Activated CD8-positive, alpha-beta memory T cell treated with anti-CD3 and anti-CD28 coated beads for 4 hours (primary cell): ENCODE measurements around the gene GOLT1A.
"Not testable (repeated sequence)": the region's sequence is repeated elsewhere in the genome, so short reads cannot be mapped to it uniquely, and the experiment has no call there.

ENCODE experiments used
- DNase-seq, 2 donors: peaks; one replicate each; pipeline ENCODE4 v3.0.0-alpha.2; 2020; ENCODE audit warnings: low read depth in 2 of 2

The GOLT1A gene

DNA sequence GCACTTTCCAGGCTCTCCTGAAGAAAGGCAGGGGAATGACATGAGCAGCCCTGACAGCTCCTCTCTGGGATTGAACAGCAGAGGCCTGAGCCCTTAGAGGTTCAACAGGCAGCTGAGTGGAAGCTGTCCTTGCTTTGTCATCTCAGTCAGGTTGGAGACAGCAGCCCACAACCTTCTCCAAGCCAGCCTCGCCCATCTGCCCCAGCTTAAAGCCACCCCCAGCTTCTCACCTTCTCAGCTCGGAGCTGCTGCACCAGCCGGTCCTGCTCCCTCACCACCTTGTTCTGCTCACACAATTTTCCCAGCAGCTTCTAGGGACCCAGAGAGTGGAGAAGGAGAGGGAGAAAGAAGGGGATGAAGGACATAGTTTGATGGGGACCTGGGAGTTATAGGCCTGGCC is 35.2 kb upstream of the GOLT1A start:
- DNase-seq, result no peak

DNA sequence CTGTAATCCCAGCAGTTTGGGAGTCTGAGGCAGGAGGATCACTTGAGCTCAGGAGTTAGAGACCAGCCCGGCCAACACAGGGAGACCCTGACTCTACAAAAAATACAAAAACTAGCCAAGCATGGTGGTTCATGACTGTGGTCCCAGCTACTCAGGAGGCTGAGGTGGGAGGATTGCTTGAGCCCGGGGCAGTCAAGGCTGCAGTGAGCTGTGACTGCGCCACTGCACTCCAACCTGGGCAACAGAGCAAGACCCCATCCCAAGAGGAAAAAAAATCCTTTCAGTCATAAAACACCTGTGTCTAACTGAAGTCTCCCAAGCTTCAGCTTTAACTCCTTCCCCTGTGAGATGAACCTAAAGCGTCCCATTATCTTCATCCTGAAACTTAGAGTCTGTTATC is 33.1 kb upstream of the GOLT1A start:
- DNase-seq, result no peak

DNA sequence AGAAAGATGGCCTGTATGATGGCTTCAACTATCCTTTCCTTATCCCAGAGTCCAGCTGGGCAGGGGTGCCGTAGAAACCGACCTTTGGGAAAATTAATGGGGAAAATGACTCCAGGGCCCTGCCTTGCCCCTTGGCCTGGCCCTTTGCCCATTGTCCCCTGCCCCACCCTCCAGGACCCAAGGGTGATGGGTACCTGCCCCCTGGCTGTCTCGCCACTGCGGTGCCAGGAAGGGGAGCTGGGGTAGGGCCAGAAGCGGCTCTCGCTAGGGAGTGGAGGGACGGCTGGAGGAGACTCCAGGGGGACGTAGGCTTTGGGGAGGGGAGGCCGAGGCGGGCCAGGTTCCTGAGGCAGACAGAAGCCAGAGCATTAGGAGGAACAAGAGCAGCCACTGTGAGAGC is 29.1 kb upstream of the GOLT1A start:
- DNase-seq, result no peak

DNA sequence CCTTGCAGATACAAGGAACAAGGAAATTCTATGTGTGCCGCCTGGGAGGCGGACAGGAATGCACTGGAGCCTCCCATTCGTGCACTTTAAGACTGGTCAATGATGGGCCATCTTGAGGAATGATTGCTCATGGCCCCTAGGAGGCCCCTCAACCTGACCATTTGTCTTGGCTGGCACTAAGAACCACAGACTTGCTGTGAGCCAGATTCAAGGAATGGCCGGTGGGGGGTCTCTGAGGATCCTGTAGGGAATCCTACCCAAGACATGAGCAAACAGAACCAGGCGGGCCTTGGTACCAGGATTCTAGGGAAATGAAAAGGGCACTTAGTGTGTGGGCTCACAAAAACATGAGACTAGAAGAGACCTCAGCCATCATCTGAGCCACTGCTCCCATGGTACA is 28.1 kb upstream of the GOLT1A start:
- DNase-seq, result no peak

DNA sequence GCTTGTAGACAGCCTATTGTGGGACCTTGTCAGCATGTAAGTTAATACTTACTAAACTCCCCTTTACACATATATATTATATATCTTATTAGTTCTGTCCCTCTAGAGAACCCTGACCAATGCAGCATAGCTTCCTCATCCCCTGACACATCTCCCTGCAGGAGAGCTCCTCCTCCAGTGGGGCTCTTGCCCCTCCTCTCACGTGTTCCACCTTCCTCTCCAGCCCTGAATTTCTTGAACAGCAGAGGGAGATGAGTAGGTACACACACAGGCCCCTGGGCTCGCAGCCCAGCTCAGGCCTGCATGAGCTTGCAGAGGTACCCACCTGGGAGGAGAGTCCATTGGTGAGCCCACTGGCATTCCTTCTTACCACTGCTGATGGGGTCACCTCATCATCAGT is 27.3 kb upstream of the GOLT1A start:
- no peak for DNase-seq

DNA sequence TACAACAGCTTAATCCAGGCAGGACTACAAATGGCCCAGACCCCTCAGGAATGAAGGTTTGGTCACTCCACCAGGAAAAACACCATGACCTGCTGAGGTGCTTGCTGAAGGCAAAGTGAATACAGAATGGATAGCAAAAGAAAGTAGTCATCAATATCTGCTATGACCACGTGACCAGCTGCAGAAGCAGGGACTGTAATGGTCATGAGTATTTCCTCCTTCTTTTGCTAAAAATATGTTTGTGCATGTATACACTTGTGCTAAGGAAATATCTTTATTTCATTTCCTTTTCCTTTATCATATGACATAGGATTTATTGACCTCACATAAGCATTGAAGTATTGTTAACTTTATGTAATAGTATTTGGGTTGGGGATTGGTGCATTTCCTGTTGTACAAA is 26.4 kb upstream of the GOLT1A start:
- no peak for DNase-seq

DNA sequence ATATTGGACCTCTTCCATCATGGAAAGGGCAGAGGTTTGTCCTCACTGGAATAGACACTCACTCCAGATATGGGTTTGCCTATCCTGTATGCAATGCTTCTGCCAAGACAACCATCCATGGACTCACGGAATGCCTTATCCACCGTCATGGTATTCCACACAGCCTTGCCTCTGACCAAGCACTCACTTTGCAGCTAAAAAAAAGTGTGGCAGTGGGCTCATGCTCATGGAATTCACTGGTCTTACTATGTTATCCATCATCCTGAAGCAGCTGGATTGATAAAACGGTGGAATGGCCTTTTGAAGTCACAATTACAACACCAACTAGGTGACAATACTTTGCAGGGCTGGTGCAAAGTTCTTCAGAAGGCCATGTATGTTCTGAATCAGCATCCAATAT is 25.6 kb upstream of the GOLT1A start:
- DNase-seq, result not testable (repeated sequence)

DNA sequence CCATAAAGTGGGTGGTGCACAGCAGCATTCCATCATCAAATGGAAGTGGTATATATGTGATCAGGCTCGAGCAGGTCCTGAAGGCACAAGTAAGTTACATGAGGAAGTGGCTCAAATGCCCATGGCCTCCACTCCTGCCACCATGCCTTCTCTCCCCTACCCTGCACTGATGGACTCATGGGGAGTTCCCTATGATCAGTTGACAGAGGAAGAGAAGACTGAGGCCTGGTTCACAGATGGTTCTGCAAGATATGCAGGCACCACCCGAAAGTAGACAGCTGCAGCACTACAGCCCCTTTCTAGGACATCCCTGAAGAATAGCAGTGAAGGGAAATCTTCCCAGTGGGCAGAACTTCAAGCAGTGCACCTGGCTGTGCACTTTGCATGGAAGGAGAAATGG is 24.7 kb upstream of the GOLT1A start:
- DNase-seq, result not testable (repeated sequence)

DNA sequence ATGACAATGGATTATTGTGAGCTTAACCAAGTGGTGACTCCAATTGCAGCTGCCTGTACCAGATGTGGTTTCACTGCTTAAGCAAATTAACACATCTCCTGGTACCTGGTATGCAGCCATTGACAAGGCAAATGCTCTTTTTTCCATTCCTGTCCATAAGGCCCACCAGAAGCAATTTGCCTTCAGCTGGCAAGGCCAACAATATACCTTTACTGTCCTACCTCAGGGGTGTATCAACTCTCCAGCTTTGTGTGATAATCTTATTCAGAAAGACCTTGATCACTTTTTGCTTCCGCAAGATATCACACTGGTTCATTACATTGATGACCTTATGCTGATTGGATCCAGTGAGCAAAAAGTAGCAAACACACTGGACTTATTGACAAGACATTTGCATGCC is 23.7 kb upstream of the GOLT1A start:
- not testable (repeated sequence) for DNase-seq

DNA sequence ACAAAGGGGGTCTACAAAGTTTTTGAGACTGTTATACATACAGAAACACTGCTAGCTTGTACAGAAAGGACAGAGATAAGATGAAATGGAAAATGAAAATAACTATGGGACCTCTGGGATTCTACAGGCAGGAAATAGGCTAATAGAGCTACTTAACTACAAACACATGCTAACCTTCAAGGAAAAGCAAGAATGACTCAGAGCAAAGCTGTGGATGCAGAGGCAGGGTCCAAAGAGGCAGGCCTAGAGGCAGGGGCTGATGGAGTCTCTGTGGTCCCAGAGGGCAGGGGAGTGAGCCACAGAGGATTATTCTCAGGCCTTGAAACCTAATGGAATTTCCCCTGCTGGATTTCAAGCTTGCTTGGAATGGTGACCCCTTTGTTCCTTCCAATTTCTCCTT is 18.7 kb upstream of the GOLT1A start:
- no peak for DNase-seq

DNA sequence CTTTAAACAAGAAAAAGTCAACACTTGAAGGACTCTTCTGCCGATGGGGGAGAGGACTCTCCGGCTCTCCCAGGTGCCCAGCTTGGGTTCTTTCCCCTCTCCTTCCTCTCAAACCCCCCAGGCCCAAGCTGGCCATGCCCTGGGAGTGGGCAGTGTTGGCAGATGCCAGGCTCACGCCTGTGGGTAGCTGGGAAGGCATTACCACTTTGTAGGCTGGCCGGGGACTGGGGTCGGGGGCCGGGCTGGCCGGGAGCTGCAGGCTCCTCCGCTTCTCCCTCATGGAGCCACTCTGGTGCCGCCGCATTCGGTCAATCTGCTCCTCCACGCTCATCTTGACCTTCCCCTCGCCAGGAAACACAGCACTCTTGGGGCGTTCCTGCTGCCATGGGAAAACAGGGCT is 16.4 kb upstream of the GOLT1A start:
- no peak for DNase-seq

DNA sequence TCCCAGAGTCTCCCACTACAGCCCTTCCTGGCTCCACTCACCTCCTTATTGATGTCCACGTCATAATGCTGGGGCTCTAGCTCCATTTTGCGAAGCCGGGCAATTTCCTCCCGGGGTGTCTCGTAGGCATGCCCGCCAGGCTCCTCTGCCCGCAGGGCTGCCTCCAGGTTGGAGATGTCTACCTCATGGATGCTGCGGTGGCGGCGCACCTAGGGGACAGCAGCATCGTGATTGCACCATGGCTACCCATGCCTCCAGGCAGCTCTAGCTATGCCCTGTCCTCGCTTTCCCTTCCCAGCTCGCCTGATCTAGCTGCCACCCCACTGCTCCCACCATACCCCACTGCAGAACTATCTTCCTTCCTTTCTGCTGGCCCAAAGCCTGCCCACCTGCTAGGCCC is 15.1 kb upstream of the GOLT1A start:
- DNase-seq, result no peak

DNA sequence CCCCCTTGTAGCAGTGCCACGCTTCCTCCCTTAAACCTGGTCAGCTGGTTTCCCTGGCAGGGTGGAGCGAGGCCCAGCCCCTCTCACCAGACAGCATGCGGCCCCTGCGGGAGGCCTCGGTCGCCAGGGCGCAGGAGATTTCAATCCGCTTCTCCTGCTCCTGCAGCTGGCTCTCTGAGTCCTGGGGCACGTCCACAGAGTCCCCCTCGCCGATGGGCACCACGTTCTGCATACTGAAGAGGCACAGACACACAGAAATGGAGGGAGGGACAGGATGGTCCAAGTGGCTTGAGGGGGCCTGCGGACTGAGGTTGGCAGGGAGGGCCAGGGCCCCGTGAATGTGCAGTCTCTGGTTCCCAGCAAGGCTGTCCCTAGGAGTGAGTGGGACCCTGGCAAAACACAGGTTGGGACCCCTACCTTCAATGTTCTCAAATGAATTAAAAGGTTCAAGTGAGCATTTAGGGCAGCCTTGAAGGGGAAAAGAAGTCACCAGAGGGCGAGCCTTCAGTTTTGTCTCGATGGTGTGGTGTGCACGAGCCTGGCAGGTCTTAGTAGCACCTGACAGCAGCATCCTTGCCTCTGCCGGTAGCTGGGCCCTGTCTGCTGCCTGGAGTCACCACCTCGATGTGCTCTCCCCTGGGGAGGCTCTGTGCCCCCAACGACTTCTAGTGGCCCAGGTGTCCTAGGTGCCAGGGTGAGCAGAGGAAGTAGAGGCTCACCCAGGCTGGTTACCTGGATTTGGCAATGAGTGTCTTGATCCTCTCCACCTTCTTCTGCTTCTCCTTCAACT is 14.4 kb upstream of the GOLT1A start:
- no peak for DNase-seq

DNA sequence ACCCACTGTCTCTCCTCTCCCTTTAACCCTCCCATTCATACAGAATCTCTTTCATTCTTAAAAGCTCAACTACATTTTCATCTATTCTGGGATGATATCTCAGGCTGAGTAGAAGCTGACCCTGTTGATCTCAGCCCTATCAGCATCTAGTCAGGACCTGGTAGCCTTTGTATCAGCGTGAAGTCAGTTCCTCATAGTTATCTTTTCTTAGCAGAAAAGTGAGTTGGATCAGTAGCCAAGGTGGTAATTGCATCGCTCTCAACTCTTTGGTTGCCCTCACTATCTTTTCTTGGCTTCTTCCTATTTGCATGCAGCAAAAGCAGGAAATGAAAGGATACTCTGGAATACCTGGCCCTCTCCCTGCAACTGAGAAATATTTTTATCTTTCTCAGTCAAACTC is 13.6 kb upstream of the GOLT1A start:
- no peak for DNase-seq

DNA sequence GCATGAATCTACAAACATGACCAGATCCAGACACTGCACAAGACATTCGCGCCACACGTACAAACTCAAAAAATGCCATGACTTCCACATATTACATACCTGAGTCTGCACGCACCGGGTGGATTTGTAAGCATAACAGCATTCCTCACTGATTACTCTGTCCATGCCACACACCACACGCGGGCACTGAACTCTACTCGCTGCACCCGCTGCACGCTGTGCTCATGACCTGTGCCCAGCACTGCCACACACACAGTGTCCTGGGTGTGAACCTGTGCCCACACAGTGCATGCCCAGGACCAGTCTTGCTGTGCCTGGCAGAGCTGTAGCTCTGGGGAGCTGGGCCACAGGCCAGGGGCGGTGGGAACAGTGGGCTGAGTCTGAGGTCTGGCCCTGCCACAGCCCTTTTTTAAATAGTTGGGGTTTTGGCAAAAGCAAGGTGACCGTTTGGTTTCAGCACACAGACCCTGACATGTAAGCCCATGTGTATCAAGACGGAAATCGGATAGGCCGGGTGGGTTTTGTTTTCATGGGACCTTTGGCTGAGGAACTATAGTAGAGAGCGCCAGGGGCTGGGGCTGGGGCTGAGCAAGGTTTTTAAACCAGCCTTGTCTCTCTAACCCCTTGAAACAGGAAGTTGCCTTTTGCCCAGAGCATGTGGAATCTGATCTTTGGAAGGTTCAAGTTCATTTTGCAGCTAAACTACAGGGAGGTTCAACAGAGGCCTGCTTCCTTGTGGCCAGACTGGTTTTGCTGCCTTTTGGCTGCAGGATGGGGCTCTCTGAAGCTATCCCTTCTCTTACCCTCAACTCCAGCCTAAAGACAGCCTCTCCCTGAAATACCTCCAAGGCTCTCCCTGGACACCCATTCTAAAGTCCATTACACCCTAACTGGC is 12.3 kb upstream of the GOLT1A start:
- DNase-seq, result no peak

DNA sequence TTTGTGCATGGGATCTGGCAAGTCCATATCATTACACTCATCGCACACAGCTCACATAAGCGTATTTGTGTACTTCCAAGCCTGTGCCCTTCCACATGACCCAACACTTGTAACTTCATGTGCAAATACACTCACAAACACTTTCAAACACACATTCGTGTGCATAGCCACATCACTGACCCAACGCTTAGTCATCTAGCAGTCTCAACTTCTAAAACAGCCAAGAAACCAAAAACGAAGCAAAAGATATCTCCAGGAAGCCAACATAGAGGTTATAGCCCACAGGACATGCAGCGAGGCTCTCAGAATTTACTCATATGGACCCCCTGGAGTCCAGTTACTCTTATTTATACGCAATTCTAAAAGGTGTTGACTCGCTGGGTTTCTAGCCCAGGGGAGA is 10.9 kb upstream of the GOLT1A start:
- DNase-seq, result no peak

DNA sequence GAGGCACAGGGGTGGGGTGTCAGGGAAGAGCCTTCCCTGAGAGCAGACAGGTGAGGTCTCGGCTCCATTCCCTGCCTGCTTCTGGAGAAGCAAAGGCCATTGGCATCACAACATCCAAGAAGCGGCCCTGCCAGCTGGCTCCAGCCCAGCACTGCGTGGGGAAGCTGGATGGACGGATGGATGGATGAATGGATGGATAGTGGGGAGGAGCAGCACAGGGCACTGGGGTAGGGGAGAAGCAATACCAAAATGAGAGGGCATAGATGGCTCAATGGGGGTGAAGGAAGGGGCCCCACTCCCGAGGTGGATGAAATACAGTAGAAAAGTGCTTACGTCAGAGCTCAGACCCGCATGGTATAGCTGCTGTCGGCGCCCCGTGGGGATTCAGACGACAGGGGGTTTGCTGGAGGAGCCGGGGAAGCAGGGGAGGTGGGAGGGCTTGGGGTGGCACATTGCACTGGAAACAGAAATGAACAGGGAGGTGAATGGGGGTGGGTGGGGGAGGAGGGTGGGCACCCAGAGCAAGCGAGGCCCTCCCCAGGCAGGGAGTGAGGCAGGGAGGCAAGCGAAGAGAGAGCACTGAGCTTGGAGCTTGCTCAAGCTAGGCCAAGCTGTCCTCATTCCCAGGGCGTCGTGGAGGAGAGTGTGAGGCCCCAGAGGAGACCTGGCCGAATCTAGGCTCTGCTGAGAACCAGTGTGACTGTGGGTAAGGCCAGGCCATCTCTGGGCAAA is 9.5 kb upstream of the GOLT1A start:
- DNase-seq, result no peak

DNA sequence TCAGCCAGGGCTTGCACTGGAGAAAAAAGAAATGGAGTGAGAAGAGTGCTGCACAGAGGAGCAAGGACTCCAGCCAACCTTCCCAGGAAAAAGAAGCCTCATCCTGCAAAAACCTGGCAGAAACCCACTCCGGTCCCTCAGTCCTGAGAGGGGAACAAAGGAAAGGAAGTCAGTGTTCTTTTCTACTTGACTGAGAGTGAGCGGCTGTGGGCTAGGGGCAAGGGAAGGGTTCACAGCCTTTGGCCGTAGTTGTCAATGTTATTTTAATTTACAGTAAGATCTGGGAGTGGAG is 8.9 kb upstream of the GOLT1A start:
- no peak for DNase-seq

DNA sequence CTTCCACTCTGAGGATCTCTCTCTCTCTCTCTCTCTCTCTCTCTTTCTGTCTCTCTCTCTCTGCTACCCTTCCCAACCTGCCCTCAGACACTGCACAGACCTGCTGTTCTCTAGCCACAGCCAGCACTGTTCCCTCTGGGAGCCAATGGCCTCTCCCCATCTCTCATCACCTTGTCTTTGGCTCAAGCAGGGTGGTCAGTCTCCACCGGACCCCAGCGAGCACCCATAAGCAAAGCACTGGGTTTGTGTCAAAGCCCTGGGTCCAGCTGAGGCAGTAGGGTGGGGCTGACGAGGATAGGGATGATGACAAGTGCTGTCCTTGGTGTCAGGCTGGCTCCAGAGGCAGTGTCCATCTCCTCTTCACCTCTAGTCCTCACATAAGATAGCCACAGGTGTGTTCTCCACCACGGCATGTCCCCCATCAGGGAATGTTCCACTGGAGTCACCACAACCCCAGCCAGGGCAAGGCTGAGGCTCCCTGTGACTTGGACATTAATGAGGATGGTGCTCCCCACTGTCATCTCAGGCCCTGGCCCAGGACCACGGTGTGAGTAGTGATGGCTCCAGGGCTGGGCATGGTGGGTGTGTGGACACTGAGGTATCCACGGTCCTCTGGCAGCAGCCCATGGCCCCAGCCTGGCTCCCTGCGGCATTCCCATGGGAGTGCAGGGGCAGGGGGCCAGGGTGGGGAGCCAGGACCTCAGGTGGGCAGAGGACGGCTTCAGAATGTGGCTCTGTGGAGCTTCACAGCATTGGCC is 8.4 kb upstream of the GOLT1A start:
- DNase-seq, result no peak

DNA sequence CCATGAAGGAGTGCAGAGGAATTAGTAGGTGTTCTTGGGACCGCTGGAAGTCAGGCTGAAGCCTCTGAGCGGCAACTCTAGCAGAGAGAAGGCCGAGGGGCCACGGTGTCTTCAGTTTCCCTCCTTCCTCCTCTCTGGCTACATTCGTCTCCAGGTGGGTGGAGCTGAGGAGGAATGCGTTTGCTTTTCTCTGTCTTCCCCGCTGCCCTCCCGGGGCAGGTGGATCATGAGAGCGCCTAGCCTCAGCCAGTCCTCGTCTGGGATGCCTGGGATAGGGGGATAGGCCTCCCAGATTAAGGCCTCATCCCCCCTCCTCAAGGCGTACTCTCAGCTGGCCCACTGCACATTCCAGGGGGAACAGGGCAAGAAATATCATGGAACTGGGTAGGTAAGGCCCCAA is 7.5 kb upstream of the GOLT1A start:
- no peak for DNase-seq

DNA sequence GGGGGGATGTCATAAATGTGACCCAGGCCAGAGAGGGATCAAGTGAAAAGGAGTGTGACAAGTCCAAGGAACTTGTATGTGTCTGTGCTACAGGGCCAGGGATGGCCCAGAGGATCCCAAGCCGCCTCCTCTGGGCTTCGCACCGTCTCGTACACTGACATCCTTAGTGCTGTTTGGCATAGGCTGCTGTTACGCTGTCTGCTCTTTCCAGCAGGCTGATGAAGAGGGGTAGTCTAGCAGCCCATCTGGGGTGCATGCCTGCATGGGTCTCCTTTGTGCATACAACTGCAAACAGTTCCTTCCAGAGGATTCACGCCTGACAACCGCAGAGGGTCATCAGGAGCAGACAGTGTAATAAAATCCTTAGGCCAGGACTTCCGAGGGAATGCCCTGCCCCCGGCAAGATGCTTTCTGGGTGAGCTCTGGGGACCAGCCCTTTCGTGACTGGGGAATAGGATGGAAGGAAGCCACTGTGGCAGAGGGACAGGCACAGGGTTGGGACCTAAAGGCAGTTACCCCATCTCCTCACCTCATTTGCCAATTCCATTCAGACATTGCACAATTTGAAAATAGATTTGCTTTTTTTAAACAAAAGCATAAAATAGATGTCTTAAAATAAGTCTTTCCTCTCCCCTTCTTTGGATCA is 6.3 kb upstream of the GOLT1A start:
- DNase-seq, result no peak

DNA sequence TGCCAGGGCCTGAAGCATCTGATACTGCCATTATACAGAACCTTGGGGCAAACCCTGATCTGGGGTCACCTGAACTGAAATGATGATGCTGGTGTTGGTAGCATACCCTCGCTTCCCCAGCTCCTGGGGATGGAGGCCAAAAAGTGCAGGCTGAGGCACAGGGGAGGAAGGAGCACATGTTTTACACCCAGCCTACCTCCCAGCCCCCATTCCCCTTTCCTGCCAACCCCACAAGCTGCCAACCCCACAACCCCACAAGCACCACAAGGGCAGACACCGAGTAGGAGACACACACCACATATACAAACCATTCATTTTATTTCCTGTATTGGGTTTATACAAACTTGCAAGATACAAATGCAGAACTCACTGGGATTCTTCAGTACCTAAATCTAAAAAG is 4.8 kb upstream of the GOLT1A start:
- DNase-seq, result no peak
